GM10248 (cell line): ENCODE data around the gene TMEM31.

ENCODE experiments used
- CTCF ChIA-PET: fragments of 300-600 bp; sonication (Branson Sonifier 250); formaldehyde crosslinking; extraction: SDS; loops from one replicate; lab custom pipeline; 2021; ENCODE audit warnings: antibody characterized with exemption; lab: Yijun Ruan, JAX
- POLR2A ChIA-PET: fragments of 350-650 bp; sonication (Branson Sonifier 250); formaldehyde crosslinking; extraction: SDS; loops from one replicate; lab custom pipeline; 2020; ENCODE audit warnings: antibody characterized with exemption; lab: Yijun Ruan, JAX
- DNase-seq: peaks from one replicate; pipeline ENCODE4 v3.0.0; 2012; ENCODE audit errors: extremely low spot score
- TF ChIP-seq, protein P1 (sequence below): IDR thresholded peaks from 2 replicates; pipeline ENCODE4 v1.5.1; 2012; ENCODE audit warnings: mild to moderate bottlenecking, low read depth; ENCODE audit errors: extremely low read depth, missing control alignments, control extremely low read depth

Gene TMEM31

DNA sequence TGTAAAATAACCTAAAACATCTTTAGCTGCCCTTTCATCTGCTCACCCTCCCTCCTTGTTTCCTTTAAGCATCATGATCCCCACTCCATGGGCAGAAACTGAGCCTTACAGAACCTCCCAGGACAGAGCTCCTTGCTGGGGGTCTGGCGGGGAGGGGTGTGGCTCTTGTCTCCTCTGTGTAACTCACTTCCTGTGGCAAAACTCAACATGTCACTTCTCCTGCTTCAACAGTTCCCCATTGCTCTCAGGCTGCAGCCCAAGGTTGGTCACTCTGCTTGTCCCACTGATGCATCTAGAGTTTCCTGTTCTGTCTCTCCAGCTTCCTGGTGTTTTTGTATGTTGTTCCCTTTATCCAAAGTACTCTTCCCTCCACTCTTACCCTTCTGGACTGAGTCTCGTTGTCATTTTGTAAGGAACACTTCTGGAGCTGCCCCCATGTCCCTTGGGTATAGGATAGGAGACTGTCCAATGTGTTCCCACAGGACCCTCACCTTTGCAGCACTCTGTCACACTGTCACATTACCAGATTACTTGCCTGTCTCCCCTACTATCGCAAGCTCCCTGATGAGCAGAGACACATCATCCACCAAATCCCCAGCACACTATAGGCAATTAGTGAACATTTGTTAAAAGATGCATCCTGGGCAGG, 19.6 kb downstream of the TMEM31 start:
- CTCF ChIA-PET = interaction anchor here (1.3 to 1.9 kb wide), 4 partner anchors 9 to 20 kb away, joined by 3 to 5 read pairs (median 4); no protein-coding TSS in a partner anchor
- TF ChIP-seq, protein P1, sequence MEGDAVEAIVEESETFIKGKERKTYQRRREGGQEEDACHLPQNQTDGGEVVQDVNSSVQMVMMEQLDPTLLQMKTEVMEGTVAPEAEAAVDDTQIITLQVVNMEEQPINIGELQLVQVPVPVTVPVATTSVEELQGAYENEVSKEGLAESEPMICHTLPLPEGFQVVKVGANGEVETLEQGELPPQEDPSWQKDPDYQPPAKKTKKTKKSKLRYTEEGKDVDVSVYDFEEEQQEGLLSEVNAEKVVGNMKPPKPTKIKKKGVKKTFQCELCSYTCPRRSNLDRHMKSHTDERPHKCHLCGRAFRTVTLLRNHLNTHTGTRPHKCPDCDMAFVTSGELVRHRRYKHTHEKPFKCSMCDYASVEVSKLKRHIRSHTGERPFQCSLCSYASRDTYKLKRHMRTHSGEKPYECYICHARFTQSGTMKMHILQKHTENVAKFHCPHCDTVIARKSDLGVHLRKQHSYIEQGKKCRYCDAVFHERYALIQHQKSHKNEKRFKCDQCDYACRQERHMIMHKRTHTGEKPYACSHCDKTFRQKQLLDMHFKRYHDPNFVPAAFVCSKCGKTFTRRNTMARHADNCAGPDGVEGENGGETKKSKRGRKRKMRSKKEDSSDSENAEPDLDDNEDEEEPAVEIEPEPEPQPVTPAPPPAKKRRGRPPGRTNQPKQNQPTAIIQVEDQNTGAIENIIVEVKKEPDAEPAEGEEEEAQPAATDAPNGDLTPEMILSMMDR = no peak
- POLR2A ChIA-PET = no interaction called here
- DNase-seq = no peak

DNA sequence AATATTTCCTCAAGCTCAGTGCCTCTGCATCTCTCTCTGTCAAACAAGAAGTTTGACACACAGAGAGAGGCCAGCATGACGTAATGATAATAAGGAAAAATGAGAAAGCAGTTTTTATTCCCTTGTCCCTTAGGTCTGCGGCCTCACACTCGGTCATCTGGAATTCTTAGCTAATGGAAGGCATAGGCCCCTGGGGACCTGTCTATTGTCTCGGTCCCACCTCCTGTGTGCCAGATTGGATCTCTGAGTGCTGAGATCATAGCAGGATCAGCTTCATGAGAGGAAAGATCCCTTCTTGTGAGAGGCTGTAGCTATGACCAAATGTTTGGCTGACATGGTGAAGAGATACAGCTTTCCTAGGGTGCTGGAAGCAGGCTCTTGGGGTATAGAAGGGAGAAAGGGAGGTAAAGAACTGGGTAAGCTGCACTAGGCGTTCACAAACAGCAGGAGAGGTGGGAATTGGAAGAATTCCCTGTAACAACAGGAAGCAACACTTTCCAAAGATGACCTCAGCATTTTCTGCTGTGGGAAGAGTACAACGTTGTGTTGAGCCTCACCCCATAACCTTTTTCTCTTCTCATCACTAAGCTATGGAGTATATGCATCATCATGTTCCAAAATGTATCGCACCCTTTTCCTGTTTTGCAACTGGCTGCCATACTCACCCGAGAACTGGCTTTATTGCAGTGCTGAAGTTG, 20.2 kb downstream of the TMEM31 start:
- ChIA-PET CTCF (interaction anchor here (1.3 to 1.9 kb wide), 4 partner anchors 10 to 21 kb away, joined by 3 to 5 read pairs (median 4); no protein-coding TSS in a partner anchor), POLR2A (no interaction called here)
- no peak for DNase-seq
- TF ChIP-seq, protein P1 = no peak

DNA sequence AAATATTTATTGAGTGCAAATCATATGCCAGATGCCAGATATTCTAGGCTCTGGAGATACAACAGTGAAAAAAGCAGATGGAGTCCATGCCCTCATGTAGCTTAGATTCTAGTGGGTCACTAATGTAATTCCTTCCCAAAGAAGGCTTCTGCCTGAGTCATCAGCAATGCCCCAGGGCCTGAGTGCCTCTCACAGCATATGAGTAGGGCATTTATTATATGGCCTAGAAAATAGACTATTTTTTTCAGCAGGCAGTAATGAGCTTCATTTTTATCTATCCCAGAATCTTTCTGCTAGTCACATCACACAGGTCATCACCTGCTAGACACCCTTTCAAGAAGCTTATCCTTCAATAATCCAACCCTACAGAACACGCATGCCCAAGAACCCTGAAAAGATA, 22.3 kb downstream of the TMEM31 start:
- TF ChIP-seq, protein P1 = no peak
- ChIA-PET CTCF (no interaction called here), POLR2A (no interaction called here)
- DNase-seq = no peak

DNA sequence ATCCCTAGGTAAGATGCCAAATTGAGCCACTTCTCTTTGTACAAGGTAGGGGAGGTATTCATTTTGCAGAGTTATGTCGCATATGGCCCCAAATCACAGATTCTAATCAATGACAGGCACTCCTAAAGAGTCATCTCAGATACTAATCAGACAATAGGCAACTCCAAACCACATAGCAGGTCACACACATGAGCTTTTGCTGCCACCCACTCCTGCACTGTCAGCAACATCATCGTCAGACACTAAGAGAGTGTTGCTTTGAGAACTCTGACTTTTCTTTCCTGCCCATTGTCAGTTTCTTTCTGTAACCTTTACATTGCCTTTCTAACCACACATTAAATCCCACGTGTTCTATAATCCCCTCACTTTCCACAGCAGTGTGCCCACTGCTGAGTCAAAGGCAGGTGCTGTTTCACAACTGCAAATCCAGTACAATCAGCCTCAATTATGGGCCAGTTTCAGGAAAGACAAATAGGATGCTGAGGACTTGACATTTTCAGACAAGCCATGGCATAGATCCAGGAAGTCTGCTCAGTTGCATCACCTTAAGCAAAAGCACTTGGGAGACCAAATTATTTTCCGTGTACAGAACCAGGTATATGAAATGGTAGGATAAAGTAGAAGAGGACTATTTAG, 23.5 kb downstream of the TMEM31 start:
- POLR2A ChIA-PET = no interaction called here
- CTCF ChIA-PET = no interaction called here
- DNase-seq = no peak
- TF ChIP-seq, protein P1 = no peak

DNA sequence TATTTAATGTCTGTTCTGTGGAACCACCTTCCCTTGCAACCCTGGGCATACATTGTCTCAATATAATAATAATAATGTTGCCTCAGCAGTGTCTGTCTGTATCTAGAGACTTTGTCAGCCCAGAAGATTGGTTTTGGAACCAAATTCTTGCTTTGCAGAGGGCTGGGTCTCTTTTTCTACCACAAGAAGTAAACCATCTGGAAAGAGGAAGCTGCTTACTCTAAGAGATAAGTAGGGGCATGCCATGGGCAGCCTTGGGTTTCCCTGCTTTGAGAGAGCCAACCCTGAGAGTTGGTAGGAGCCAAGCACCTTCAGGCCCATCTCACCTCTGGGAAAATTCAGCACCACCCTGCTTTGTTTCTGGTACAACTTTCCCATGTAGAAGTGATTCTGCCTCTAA, 27.0 kb downstream of the TMEM31 start:
- TF ChIP-seq, protein P1 = no peak

DNA sequence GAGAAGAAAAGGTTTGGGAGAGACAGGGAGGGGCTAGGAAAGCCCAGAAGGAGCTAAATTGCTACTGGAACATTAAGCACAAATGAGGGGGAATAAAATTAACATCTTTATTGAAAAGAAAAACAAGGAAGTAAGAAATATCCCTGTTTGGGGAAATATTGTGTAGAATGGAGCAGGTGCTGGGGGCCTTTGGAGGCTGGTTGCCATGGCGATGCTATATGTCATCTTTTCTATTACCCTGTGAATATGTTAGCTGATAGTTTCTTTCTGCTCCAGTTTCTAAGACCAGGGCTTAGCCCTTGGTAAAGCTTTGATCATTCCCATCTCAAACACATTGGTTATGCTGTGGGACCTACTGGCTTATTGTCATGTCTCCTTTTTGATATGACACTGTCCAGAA, 28.7 kb downstream of the TMEM31 start:
- no peak for DNase-seq
- CTCF ChIA-PET = no interaction called here
- TF ChIP-seq, protein P1 = no peak
- POLR2A ChIA-PET = no interaction called here

More for the DNA sequence above, 27.0 kb downstream of the TMEM31 start:
- no peak for DNase-seq
- ChIA-PET POLR2A (no interaction called here), CTCF (interaction anchor here (1.1 kb wide), 1 partner anchor 26 kb away, joined by 3 read pairs; no protein-coding TSS in a partner anchor)
